HFFc6 (cell line): ENCODE measurements around the gene RPS6KA2. TPM values are rescaled to one million over a fixed set of nuclear protein-coding genes. Genes with fewer than 3 reads are reported as not detected.
A peak's percentile ranks its signal among the peaks of the same experiment; 100 is the strongest.

Source experiments
- DNase-seq: peaks from one replicate; pipeline ENCODE4 v3.0.0-alpha.2; 2018
- H3K27ac Mint-ChIP-seq: 2 replicates; pipeline ENCODE4 v1.8.0; 2020; ENCODE audit warnings: mild to moderate bottlenecking, mixed read lengths
- H3K27me3 Mint-ChIP-seq: 2 replicates; pipeline ENCODE4 v1.8.0; 2021; ENCODE audit warnings: mild to moderate bottlenecking, moderate library complexity, mixed read lengths; ENCODE audit not compliant: insufficient read depth
- H3K36me3 Mint-ChIP-seq: 2 replicates; pipeline ENCODE4 v1.8.0; 2021; ENCODE audit warnings: low read depth, mixed read lengths
- H3K4me1 Mint-ChIP-seq: 2 replicates; pipeline ENCODE4 v1.8.0; 2020; ENCODE audit warnings: low read depth, mixed read lengths
- H3K4me3 Mint-ChIP-seq: 2 replicates; pipeline ENCODE4 v1.8.0; 2020; ENCODE audit warnings: mild to moderate bottlenecking, moderate library complexity, mixed read lengths
- H3K9me3 Mint-ChIP-seq: 2 replicates; pipeline ENCODE4 v1.8.0; 2020; ENCODE audit warnings: mild to moderate bottlenecking, mixed read lengths
- CTCF ChIP-seq: fragments of 200-600 bp; sonication (generic); IDR thresholded peaks from 2 replicates; pipeline ENCODE4 v1.5.0; 2021; ENCODE audit warnings: antibody characterized with exemption, mild to moderate bottlenecking
- total RNA-seq, 6 experiments: library from RNA; stranded (reverse); fragmentation: NEBNext Ultra II Directional; extraction: Animal tissue kit (Norgen Biotek cat#: 25700); gene quantifications; 2 replicates in 1 of 6; 3 replicates in 5 of 6; pipeline ENCODE4 v1.2.3, GENCODE V29; 2021

The RPS6KA2 gene
- total RNA-seq, 6 experiments from 2014 or later, result 10.1 to 13.9 (median 11.9) TPM

- no peak overlapping the region for H3K4me3 Mint-ChIP-seq
- peaks cover 6% of the 10 kb centered on the region; the same call in 1 of the 2 replicates for H3K4me1 Mint-ChIP-seq
These were observed 32.5 kb upstream of the RPS6KA2 start for GRCh38 chr6:166659581-166659980.

GRCh38 chr6:166658792-166659150, 31.7 kb upstream of the RPS6KA2 start:
- Mint-ChIP-seq H3K36me3 (no peaks in the 10 kb centered on the region), H3K27ac (no peak overlapping the region), H3K4me1 (peaks cover 6% of the 10 kb centered on the region; the same call in 1 of the 2 replicates), H3K4me3 (no peak overlapping the region), H3K9me3 (no peaks in the 10 kb centered on the region), H3K27me3 (peaks cover 22% of the 10 kb centered on the region)
- DNase-seq, result no peak
- no peak for TF ChIP-seq CTCF

More at GRCh38 chr6:166659581-166659980, 32.5 kb upstream of the RPS6KA2 start:
- TF ChIP-seq CTCF, result no peak
- Mint-ChIP-seq H3K27me3 (peaks cover 25% of the 10 kb centered on the region), H3K9me3 (no peaks in the 10 kb centered on the region), H3K27ac (no peak overlapping the region), H3K36me3 (no peaks in the 10 kb centered on the region)
- DNase-seq, result no peak

GRCh38 chr6:166658115-166658791, 31.2 kb upstream of the RPS6KA2 start:
- no peak for TF ChIP-seq CTCF
- DNase-seq, result no peak
- H3K4me3 Mint-ChIP-seq, result no peak overlapping the region
- H3K4me1 Mint-ChIP-seq, result peaks cover 6% of the 10 kb centered on the region; the same call in 1 of the 2 replicates
- no peak overlapping the region for H3K27ac Mint-ChIP-seq
- H3K27me3 Mint-ChIP-seq, result peaks cover 20% of the 10 kb centered on the region
- H3K36me3 Mint-ChIP-seq, result no peaks in the 10 kb centered on the region
- H3K9me3 Mint-ChIP-seq, result no peaks in the 10 kb centered on the region

- Mint-ChIP-seq H3K4me3 (peak overlapping the region; percentile 43; the same call in 1 of the 2 replicates), H3K27ac (no peak overlapping the region), H3K36me3 (no peaks in the 10 kb centered on the region), H3K9me3 (no peaks in the 10 kb centered on the region), H3K27me3 (peaks cover 21% of the 10 kb centered on the region), H3K4me1 (peaks cover 6% of the 10 kb centered on the region; the same call in 1 of the 2 replicates)
- DNase-seq, result no peak
- no peak for TF ChIP-seq CTCF
These were observed 30.5 kb upstream of the RPS6KA2 start for GRCh38 chr6:166657531-166657930.

- Mint-ChIP-seq H3K4me3 (peak overlapping the region; percentile 43; the same call in 1 of the 2 replicates), H3K36me3 (no peaks in the 10 kb centered on the region), H3K4me1 (peaks cover 6% of the 10 kb centered on the region; the same call in 1 of the 2 replicates), H3K27ac (no peak overlapping the region), H3K27me3 (peaks cover 25% of the 10 kb centered on the region), H3K9me3 (no peaks in the 10 kb centered on the region)
- no peak for DNase-seq
- no peak for TF ChIP-seq CTCF
These were observed 29.4 kb upstream of the RPS6KA2 start for GRCh38 chr6:166656230-166657151.
